Measurements from ENCODE around the gene FBXW11.

DNA sequence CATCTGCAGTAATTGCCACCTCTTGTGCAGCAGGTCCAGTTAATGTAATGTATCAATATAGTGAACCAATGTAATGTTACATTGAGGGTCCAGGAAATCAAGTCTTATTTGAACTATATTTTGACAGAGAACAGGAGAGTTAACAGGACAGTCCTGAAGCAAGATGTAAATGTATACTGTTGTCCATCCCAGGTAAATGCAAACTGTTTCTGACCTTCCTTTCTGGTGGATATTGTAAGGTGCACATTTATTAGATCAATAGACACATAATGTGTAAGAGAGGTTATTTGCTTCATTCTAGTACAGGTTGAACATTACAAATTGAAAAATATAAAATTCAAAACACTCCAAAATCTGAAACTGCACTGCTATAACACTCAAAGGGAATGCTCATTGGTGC is 23.4 kb upstream of the FBXW11 start:
- TF ChIP-seq, protein P1, sequence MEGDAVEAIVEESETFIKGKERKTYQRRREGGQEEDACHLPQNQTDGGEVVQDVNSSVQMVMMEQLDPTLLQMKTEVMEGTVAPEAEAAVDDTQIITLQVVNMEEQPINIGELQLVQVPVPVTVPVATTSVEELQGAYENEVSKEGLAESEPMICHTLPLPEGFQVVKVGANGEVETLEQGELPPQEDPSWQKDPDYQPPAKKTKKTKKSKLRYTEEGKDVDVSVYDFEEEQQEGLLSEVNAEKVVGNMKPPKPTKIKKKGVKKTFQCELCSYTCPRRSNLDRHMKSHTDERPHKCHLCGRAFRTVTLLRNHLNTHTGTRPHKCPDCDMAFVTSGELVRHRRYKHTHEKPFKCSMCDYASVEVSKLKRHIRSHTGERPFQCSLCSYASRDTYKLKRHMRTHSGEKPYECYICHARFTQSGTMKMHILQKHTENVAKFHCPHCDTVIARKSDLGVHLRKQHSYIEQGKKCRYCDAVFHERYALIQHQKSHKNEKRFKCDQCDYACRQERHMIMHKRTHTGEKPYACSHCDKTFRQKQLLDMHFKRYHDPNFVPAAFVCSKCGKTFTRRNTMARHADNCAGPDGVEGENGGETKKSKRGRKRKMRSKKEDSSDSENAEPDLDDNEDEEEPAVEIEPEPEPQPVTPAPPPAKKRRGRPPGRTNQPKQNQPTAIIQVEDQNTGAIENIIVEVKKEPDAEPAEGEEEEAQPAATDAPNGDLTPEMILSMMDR (IDR thresholded peaks at IDR 0.05) = no peak
- no peak for TF ChIP-seq POLR2A (IDR thresholded peaks at IDR 0.05)
